Colonic mucosa (tissue), 4 donors: ENCODE data around the gene ADPGK. TPM values are rescaled to one million over a fixed set of nuclear protein-coding genes. Genes with fewer than 3 reads are reported as not detected.

ENCODE experiments used
- DNase-seq: peaks from one replicate; pipeline ENCODE4 v3.0.0-alpha.2; 2020
- H3K27ac ChIP-seq: fragments of 200-600 bp; one replicate; pipeline ENCODE4 v1.8.0; 2021
- H3K27me3 ChIP-seq: fragments of 200-600 bp; one replicate; pipeline ENCODE4 v1.8.0; 2021
- H3K36me3 ChIP-seq: fragments of 200-600 bp; one replicate; pipeline ENCODE4 v1.8.0; 2021
- H3K4me1 ChIP-seq: fragments of 200-600 bp; one replicate; pipeline ENCODE4 v1.8.0; 2021; ENCODE audit warnings: mild to moderate bottlenecking
- H3K4me3 ChIP-seq: fragments of 200-600 bp; one replicate; pipeline ENCODE4 v1.8.0; 2021
- H3K9ac ChIP-seq, 2 donors: one replicate each; pipeline ENCODE4 v1.7.0; 2013; ENCODE audit warnings: control low read depth in 2 of 2, low read depth in 2 of 2, low read length in 2 of 2
- H3K9me3 ChIP-seq: fragments of 200-600 bp; one replicate; pipeline ENCODE4 v1.8.0; 2021
- CTCF ChIP-seq: fragments of 200-600 bp; IDR thresholded peaks from one replicate; pipeline ENCODE4 v1.8.0; 2022; ENCODE audit warnings: antibody characterized with exemption, mild to moderate bottlenecking
- intact Hi-C: fragments of 100-400 bp; cut with DNase I; formaldehyde crosslinking; loops from one replicate; pipeline ENCODE4 v1.14.1; 2022
- total RNA-seq, 2 donors: library from RNA; stranded (reverse); fragmentation: NEBNext Ultra II Directional in 1 of 2; extraction: Animal tissue kit (Norgen Biotek cat#: 25700) in 1 of 2; gene quantifications; one replicate each; pipeline ENCODE4 v1.2.1, GENCODE V29; 2021
- donor health status: healthy.
- donor health status: DM: no; HTN: no; CAD: no.
- donor health status: DM: no; HTN: no; CAD: no.

Gene ADPGK
- total RNA-seq, 2 donors from 2014 or later: 29.8 to 44.6 TPM

GRCh38 chr15:72706266-72706665 is 77.3 kb downstream of the ADPGK start:
- intact Hi-C loops: no loop called here
- no peaks in the 10 kb centered on the region for H3K36me3 ChIP-seq
- H3K9ac ChIP-seq: no peak overlapping the region
- no peaks in the 10 kb centered on the region for H3K9me3 ChIP-seq
- no peak for DNase-seq
- H3K27ac ChIP-seq: no peak overlapping the region
- no peaks in the 10 kb centered on the region for H3K27me3 ChIP-seq
- TF ChIP-seq CTCF: no peak
- no peak overlapping the region for H3K4me3 ChIP-seq
- no peaks in the 10 kb centered on the region for H3K4me1 ChIP-seq

Other genes starting within 250 kb of the ADPGK start
- gene GOLGA6B, start 129.1 kb downstream of the ADPGK start, total RNA-seq: not detected
- not detected for gene HIGD2B, start 97.6 kb downstream of the ADPGK start, total RNA-seq
- 10 to 100 TPM; 10.7 to 13.7 TPM for gene BBS4, start 97.6 kb downstream of the ADPGK start, total RNA-seq